A549 (cell line): ENCODE measurements around the gene MYOF. TPM values are rescaled to one million over a fixed set of nuclear protein-coding genes. Genes with fewer than 3 reads are reported as not detected.

Source experiments
- ATAC-seq, 2 experiments: fragments of 200-7000 bp in 1 of 2; fragments of >200 bp in 1 of 2; cut with Nextera tagmentation in 1 of 2; cut with Tn5 transposase in 1 of 2; 3 replicates each; pipeline versions ENCODE4 v1.8.0 to v1.9.1; 2018 to 2020; ENCODE audit warnings: mild to moderate bottlenecking in 1 of 2, moderate library complexity in 1 of 2
- CTCF ChIA-PET: fragments of 300-600 bp; sonication (Branson Sonifier 250); formaldehyde crosslinking; extraction: SDS; loops from one replicate; lab custom pipeline; 2021; ENCODE audit warnings: antibody characterized with exemption, inconsistent platforms; lab: Yijun Ruan, JAX
- POLR2A ChIA-PET: fragments of 350-600 bp; formaldehyde crosslinking; extraction: SDS; loops from one replicate; lab custom pipeline; 2021; ENCODE audit warnings: antibody characterized with exemption, inconsistent platforms; lab: Yijun Ruan, JAX
- DNase-seq, 2 experiments: peaks; one replicate each; pipeline versions ENCODE4 v3.0.0 to v3.0.0-alpha.2; 2011 to 2016; ENCODE audit warnings: low read depth in 1 of 2, low spot score in 1 of 2
- FAIRE-seq: peaks from 2 replicates; lab custom pipeline; 2011; peaks lifted over from hg19 to GRCh38; lab: Jason Lieb, UNC
- H3K27ac ChIP-seq, 2 experiments: fragments of >200 bp; sonication (Bioruptor Twin); formaldehyde crosslinking; 3 replicates each; pipeline ENCODE4 v1.5.1; 2016 to 2017
- H3K4me1 ChIP-seq: fragments of >200 bp; sonication (Bioruptor Twin); formaldehyde crosslinking; 3 replicates; pipeline ENCODE4 v1.6.1; 2016
- H3K4me2 ChIP-seq: fragments of >200 bp; sonication (Bioruptor Twin); formaldehyde crosslinking; 3 replicates; pipeline ENCODE4 v1.6.1; 2016
- H3K4me3 ChIP-seq: fragments of >200 bp; sonication (Bioruptor Twin); formaldehyde crosslinking; 3 replicates; pipeline ENCODE4 v1.5.1; 2016
- H3K9me3 ChIP-seq: fragments of >200 bp; sonication (Bioruptor Twin); formaldehyde crosslinking; 3 replicates; pipeline ENCODE4 v1.6.1; 2016
- CBX2 ChIP-seq: fragments of 200-600 bp; sonication (generic); IDR thresholded peaks from 2 replicates; pipeline ENCODE4 v1.6.1; 2016; ENCODE audit warnings: low read depth, mild to moderate bottlenecking, borderline replicate concordance
- CBX8 ChIP-seq: fragments of 200-600 bp; sonication (generic); IDR thresholded peaks from 2 replicates; pipeline ENCODE4 v1.6.1; 2016
- CEBPB ChIP-seq, 2 experiments: fragments of >200 bp in 1 of 2; sonication (Bioruptor Twin) in 1 of 2; formaldehyde crosslinking in 1 of 2; IDR thresholded peaks; 2 replicates each; pipeline ENCODE4 v1.6.1; 2012 to 2016
- EP300 ChIP-seq, 2 experiments: fragments of >200 bp; sonication (Bioruptor Twin); formaldehyde crosslinking; IDR thresholded peaks; 2 replicates in 1 of 2; 3 replicates in 1 of 2; pipeline ENCODE4 v1.6.1; 2016 to 2017
- ESRRA ChIP-seq: fragments of 150-350 bp; IDR thresholded peaks from 2 replicates; pipeline ENCODE4 v1.6.1; 2014; ENCODE audit warnings: mild to moderate bottlenecking, low read length, borderline replicate concordance
- FOSB ChIP-seq: fragments of 250-450 bp; sonication (Bioruptor Pico); IDR thresholded peaks from 2 replicates; pipeline ENCODE4 v1.5.0; 2020; ENCODE audit warnings: mild to moderate bottlenecking, moderate library complexity
- HDAC2 ChIP-seq: fragments of 200-600 bp; sonication (generic); IDR thresholded peaks from 2 replicates; pipeline ENCODE4 v1.6.1; 2016
- HES2 ChIP-seq: fragments of >200 bp; sonication (Bioruptor Twin); formaldehyde crosslinking; IDR thresholded peaks from 2 replicates; pipeline ENCODE4 v1.6.1; 2016
- HEYL ChIP-seq: fragments of 250-450 bp; sonication (Bioruptor Pico); IDR thresholded peaks from 2 replicates; pipeline ENCODE4 v1.8.0; 2021; ENCODE audit warnings: mild to moderate bottlenecking, moderate library complexity
- JUN ChIP-seq, 2 experiments: fragments of >200 bp; sonication (Bioruptor Twin); formaldehyde crosslinking; IDR thresholded peaks; 2 replicates in 1 of 2; 3 replicates in 1 of 2; pipeline ENCODE4 v1.6.1; 2016 to 2017
- JUNB ChIP-seq: fragments of >200 bp; sonication (Bioruptor Twin); formaldehyde crosslinking; IDR thresholded peaks from 2 replicates; pipeline ENCODE4 v1.6.1; 2016
- MAFK ChIP-seq: fragments of 450-650 bp; IDR thresholded peaks from 2 replicates; pipeline ENCODE4 v1.6.1; 2014; ENCODE audit not compliant: partially characterized antibody
- MAX ChIP-seq: IDR thresholded peaks from 2 replicates; pipeline ENCODE4 v1.6.1; 2012
- MYC ChIP-seq: IDR thresholded peaks from 2 replicates; pipeline ENCODE4 v1.6.1; 2012; ENCODE audit warnings: mild to moderate bottlenecking, inconsistent platforms, low read length, improper control_type of control experiment, borderline replicate concordance
- NFE2L2 ChIP-seq: fragments of 150-350 bp; conservative IDR thresholded peaks from 2 replicates; pipeline ENCODE4 v1.6.1; 2014; ENCODE audit warnings: low read length
- NPAS2 ChIP-seq: fragments of 250-450 bp; sonication (Bioruptor Pico); IDR thresholded peaks from 2 replicates; pipeline ENCODE4 v1.8.0; 2022; ENCODE audit warnings: mild to moderate bottlenecking, moderate library complexity, borderline replicate concordance
- NR3C1 ChIP-seq: fragments of >200 bp; sonication (Bioruptor Twin); formaldehyde crosslinking; IDR thresholded peaks from 3 replicates; pipeline ENCODE4 v1.6.1; 2017
- PBX3 ChIP-seq: IDR thresholded peaks from 2 replicates; pipeline ENCODE4 v1.6.1; 2012
- RCOR1 ChIP-seq: fragments of 150-350 bp; IDR thresholded peaks from 2 replicates; pipeline ENCODE4 v1.6.1; 2014; ENCODE audit warnings: antibody characterized with exemption, low read length, low read depth
- RFX5 ChIP-seq: fragments of 450-650 bp; IDR thresholded peaks from 2 replicates; pipeline ENCODE4 v1.7.1; 2014; ENCODE audit warnings: antibody characterized with exemption, mild to moderate bottlenecking, moderate library complexity
- RNF2 ChIP-seq: fragments of 200-600 bp; sonication (generic); IDR thresholded peaks from 2 replicates; pipeline ENCODE4 v1.6.1; 2016; ENCODE audit warnings: low read depth, mild to moderate bottlenecking, antibody characterized with exemption, moderate library complexity, borderline replicate concordance
- SREBF2 ChIP-seq: fragments of 450-650 bp; IDR thresholded peaks from 2 replicates; pipeline ENCODE4 v1.6.1; 2014; ENCODE audit warnings: mild to moderate bottlenecking, moderate library complexity
- ZC3H11A ChIP-seq: fragments of 450-650 bp; IDR thresholded peaks from 2 replicates; pipeline ENCODE4 v1.6.1; 2014; ENCODE audit warnings: antibody characterized with exemption, mild to moderate bottlenecking
- ZFP36 ChIP-seq: fragments of 450-650 bp; IDR thresholded peaks from 2 replicates; pipeline ENCODE4 v1.6.1; 2014; ENCODE audit warnings: borderline replicate concordance; ENCODE audit not compliant: partially characterized antibody
- ZSCAN20 ChIP-seq: fragments of 250-450 bp; sonication (Bioruptor Pico); IDR thresholded peaks from 2 replicates; pipeline ENCODE4 v1.8.0; 2022; ENCODE audit warnings: mild to moderate bottlenecking, moderate library complexity
- WGBS: methylation state at CpG from one replicate; pipeline ENCODE4 v1.1.6; 2017; ENCODE audit errors: missing lambda C conversion rate; 5-methylcytosine and 5-hydroxymethylcytosine counted together
- polyA plus RNA-seq, 4 experiments: library from polyadenylated mRNA; depleted of rRNA in 3 of 4; stranded (reverse); fragments of >200 nt; fragmentation: RNase III in 1 of 4; extraction: RNeasy Plus Mini Kit Qiagen cat#74134 plus additional on column Dnase treatment in 1 of 4; gene quantifications; 2 replicates in 3 of 4; 3 replicates in 1 of 4; pipeline ENCODE4 v1.2.3, GENCODE V29; 2011 to 2017
- TF ChIP-seq, protein P1 (sequence below): fragments of 250-450 bp; sonication (Bioruptor Pico); IDR thresholded peaks from 2 replicates; pipeline ENCODE4 v1.5.0; 2021; ENCODE audit warnings: mild to moderate bottlenecking, moderate library complexity, borderline replicate concordance

MYOF gene
- polyA plus RNA-seq, 2 of the 4 experiments (the other 2 are of a cell fraction), result 190 to 265 TPM

DNA sequence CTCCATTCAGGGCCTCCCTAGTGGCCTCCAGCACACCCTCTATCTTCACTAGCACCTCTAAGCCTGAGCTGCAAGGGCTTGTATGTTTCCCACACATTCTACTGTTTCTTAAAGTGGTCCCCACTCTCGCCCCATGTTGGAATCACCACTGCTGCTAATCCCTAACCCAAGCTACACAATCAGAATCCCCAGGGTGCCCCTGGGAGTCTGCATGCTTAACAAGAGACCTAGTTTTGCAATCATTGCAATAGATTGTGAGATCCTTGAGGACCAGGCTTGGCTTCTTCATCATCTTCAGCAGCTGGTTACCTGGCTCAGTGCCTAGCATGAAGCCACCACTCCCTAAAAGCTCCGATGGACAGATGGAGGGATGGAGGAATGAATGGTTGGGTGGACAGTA, 113.9 kb downstream of the MYOF start:
- 95% methylated on average over 2 of the region's 2 CpGs for WGBS
- Histone ChIP-seq H3K4me3 (no peak overlapping the region), H3K4me2 (no peak overlapping the region), H3K4me1 (no peaks in the 10 kb centered on the region), H3K9me3 (no peaks in the 10 kb centered on the region), H3K27ac (no peak overlapping the region)
- ChIA-PET POLR2A (no interaction called here), CTCF (interaction anchor here (0.6 to 7.2 kb wide), 8 partner anchors 8 to 143 kb away, joined by 3 to 37 read pairs (median 8); partner anchors contain the start of gene MYOF)
- ATAC-seq (no peak), FAIRE-seq (no peak), DNase-seq (no peak)
- TF ChIP-seq FOSB (CRISPR knock-in tag) (no peak), RCOR1 (no peak), CBX8 (no peak), PBX3 (no peak), RFX5 (no peak), SREBF2 (no peak), HDAC2 (no peak), JUNB (no peak), CBX2 (no peak), ZSCAN20 (CRISPR knock-in tag) (no peak), CEBPB (IDR thresholded peaks at IDR 0.05) (no peak), MYC (no peak), NPAS2 (no peak), ZC3H11A (no peak), NFE2L2 (no peak)
- TF ChIP-seq, protein P1, sequence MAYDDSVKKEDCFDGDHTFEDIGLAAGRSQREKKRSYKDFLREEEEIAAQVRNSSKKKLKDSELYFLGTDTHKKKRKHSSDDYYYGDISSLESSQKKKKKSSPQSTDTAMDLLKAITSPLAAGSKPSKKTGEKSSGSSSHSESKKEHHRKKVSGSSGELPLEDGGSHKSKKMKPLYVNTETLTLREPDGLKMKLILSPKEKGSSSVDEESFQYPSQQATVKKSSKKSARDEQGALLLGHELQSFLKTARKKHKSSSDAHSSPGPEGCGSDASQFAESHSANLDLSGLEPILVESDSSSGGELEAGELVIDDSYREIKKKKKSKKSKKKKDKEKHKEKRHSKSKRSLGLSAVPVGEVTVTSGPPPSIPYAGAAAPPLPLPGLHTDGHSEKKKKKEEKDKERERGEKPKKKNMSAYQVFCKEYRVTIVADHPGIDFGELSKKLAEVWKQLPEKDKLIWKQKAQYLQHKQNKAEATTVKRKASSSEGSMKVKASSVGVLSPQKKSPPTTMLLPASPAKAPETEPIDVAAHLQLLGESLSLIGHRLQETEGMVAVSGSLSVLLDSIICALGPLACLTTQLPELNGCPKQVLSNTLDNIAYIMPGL (CRISPR knock-in tag), result no peak

DNA sequence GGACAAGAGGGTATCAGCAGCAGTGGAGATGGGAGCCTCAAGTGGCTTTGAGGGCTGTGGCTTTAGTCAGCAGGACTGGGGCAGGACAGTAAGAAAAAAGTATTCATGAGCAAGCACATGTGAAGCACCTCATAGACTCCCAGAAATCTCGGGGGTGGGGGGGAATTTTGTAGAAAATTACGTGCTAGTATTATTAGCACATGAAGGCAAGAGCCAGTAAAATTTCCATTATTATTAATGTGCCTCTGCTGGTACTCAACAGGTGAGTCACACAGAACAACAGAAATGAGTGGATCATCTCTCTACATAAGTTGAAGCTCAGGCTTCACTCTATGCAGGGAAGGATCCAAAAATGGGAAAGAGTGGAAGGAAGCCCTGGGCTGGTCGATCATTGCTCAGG, 114.5 kb downstream of the MYOF start:
- Histone ChIP-seq H3K27ac (no peak overlapping the region), H3K4me2 (no peak overlapping the region), H3K9me3 (no peaks in the 10 kb centered on the region), H3K4me3 (no peak overlapping the region), H3K4me1 (no peaks in the 10 kb centered on the region)
- no peak for TF ChIP-seq NR3C1
- no peak for TF ChIP-seq ESRRA
- TF ChIP-seq PBX3, result no peak
- TF ChIP-seq NFE2L2, result no peak
- no peak for TF ChIP-seq SREBF2
- no peak for TF ChIP-seq ZFP36
- TF ChIP-seq MAX, result no peak
- TF ChIP-seq HES2, result no peak
- no peak for TF ChIP-seq CBX8
- no peak for TF ChIP-seq HEYL
- no peak for TF ChIP-seq JUN (IDR thresholded peaks at IDR 0.05)
- no peak for TF ChIP-seq RNF2
- no peak for TF ChIP-seq EP300 (IDR thresholded peaks at IDR 0.05)
- no peak for TF ChIP-seq MAFK
- ChIA-PET POLR2A (no interaction called here), CTCF (interaction anchor here (1.7 to 7.2 kb wide), 6 partner anchors 9 to 144 kb away, joined by 6 to 37 read pairs (median 13); partner anchors contain the start of gene MYOF)
- FAIRE-seq, result no peak
- DNase-seq, result no peak
- peak in 1 of 2 experiments; percentile 22; a peak in 2 of 6 replicates for ATAC-seq
- 84% methylated on average over 3 of the region's 3 CpGs for WGBS
